Right cardiac atrium (tissue), 5 donors: ENCODE data around the gene ELAVL4. TPM values are rescaled to one million over a fixed set of nuclear protein-coding genes. Genes with fewer than 3 reads are reported as not detected.
A peak's percentile ranks its signal among the peaks of the same experiment; 100 is the strongest.

Experiments used
- ATAC-seq, 2 donors: fragments of 200-7000 bp; cut with Tn5 transposase; one replicate each; pipeline versions ENCODE4 v1.8.0 to v1.9.1; 2020; ENCODE audit warnings: moderate library complexity in 2 of 2, mild to moderate bottlenecking in 1 of 2
- DNase-seq, 3 donors: peaks; one replicate each; pipeline ENCODE4 v3.0.0-alpha.2; 2020
- H3K27ac ChIP-seq: one replicate; pipeline ENCODE4 v1.5.1; 2013; ENCODE audit warnings: mild to moderate bottlenecking, low read length, control low read depth, moderate library complexity
- H3K27me3 ChIP-seq: one replicate; pipeline ENCODE4 v1.6.1; 2013; ENCODE audit not compliant: control insufficient read depth, insufficient read depth
- H3K4me1 ChIP-seq: one replicate; pipeline ENCODE4 v1.6.1; 2013; ENCODE audit warnings: low read length; ENCODE audit not compliant: control insufficient read depth, insufficient read depth
- H3K4me3 ChIP-seq: one replicate; pipeline ENCODE4 v1.5.1; 2013; ENCODE audit warnings: low read length, control low read depth
- H3K9me3 ChIP-seq: one replicate; pipeline ENCODE4 v1.6.1; 2013; ENCODE audit warnings: low read length; ENCODE audit not compliant: control insufficient read depth
- WGBS: extraction: QIAGEN DNeasy Blood & Tissue Kit; methylation state at CpG from one replicate; pipeline ENCODE4 v1.1.7; 2013; 5-methylcytosine and 5-hydroxymethylcytosine counted together
- intact Hi-C, 4 donors: fragments of 100-400 bp; cut with DNase I; formaldehyde crosslinking; loops; one replicate each; pipeline versions ENCODE4 v1.11.0 to v1.14.0; 2022 to 2023
- polyA plus RNA-seq: library from polyadenylated mRNA; stranded (reverse); fragments of 200-250 nt; gene quantifications from one replicate; pipeline ENCODE4 v1.2.3, GENCODE V29; 2013
- total RNA-seq, 4 donors: library from RNA; stranded (reverse); fragmentation: NEBNext Ultra II Directional; extraction: Animal tissue kit (Norgen Biotek cat#: 25700); gene quantifications; one replicate each; pipeline ENCODE4 v1.2.1, GENCODE V29; 2021
- donor health status: healthy with polysubstance abuse.
- donor health status: DM: no; HTN: yes; CAD: no.
- donor health status: DM: no; HTN: no; CAD: no.
- donor health status: DM: no; HTN: yes; CAD: no; lungs with severe emphysema.
- donor health status: DM: yes; HTN: yes; CAD: no.

Gene ELAVL4
- total and polyA plus RNA-seq, 5 donors: 0.34 to 0.64 (median 0.41) TPM

DNA sequence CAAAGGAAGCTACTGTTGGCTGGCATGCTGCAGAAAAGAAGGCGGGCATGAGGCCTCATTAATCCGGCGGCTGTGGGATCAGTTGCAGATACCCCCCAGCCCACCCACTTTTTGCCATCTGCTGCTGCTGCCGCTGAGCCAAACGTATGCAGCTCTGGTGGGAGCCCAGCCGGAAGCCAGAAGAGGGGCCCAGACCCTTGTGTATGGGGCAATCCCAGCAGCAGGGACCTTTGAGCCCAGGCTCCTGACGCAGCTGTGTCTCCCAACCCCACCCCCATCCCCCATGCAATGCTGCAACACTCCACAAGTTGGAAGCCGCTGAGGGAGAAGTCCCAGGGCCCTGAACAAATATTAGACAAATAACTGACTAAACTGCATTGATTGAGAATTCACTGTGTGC lies 106.0 kb downstream of the ELAVL4 start:
- WGBS: 68% methylated on average over 8 of the region's 8 CpGs
- ATAC-seq (no peak), DNase-seq (no peak)
- no peak overlapping the region for H3K27ac ChIP-seq
- no peak overlapping the region for H3K4me3 ChIP-seq
- no peaks in the 10 kb centered on the region for H3K9me3 ChIP-seq
- no peaks in the 10 kb centered on the region for H3K4me1 ChIP-seq
- intact Hi-C loops: no loop called here
- H3K27me3 ChIP-seq: no peaks in the 10 kb centered on the region

DNA sequence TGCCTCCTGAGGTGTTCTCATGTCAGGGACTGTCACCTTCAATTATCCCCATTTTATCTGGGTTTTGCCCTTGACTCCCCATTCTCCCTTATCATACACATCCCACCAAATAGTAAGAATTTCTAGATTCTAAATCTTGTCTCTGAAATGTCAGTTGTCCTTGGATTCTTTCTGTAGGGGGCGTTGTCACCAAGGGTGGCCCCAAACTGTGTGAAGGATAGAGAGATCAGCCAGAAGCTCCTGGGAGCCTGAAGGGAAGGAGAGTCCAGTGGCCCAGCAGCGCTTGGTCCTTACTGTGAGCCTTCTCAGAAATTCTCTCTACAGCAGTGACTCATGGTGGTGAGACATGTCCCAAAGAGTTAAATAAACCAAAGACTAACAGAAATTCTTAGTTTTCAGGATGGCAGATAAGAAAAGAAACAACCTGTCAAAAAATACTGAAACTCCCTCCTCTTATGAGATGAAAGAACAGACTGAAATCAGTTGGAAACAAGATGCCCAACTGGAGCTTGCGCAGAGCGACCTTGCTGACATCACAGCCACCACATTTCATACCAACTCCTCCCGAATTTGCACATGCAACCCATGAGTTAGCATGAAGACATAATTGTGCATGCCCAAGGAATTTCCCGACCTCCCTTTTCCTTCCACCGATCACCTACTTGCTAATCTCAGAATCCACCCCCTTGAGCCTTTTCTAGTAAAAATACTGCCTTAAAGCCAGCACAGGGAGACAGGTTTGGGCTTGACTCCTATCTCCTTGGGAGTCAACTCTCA lies 109.8 kb downstream of the ELAVL4 start:
- Histone ChIP-seq H3K9me3 (no peaks in the 10 kb centered on the region), H3K27me3 (no peaks in the 10 kb centered on the region), H3K4me1 (no peaks in the 10 kb centered on the region), H3K27ac (no peak overlapping the region), H3K4me3 (no peak overlapping the region)
- 80% methylated on average over 7 of the region's 7 CpGs for WGBS
- DNase-seq (no peak), ATAC-seq (no peak)
- intact Hi-C loops: no loop called here

DNA sequence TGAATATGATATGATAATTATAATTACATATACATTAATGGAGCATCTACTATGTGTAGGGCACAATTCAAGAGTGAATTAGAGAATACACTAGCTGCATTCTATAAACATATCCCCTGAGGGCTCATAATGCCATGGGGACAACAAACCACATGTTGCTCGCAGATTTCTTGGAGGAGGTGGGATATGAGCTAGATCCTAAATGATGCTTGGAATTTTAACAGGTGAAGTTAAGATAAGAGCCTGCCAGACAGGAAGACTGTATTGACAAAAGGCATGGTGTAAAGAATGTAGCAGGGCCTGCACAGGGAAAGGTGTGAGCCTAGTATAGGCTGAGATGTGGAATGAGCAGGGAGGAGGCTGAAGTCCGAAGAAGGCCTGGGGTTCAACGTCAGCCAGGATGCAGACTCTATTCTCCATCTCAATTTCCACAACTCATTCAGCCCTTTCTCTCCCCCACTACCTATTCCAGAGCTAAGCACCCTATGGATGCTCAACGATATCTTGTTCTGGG lies 120.2 kb downstream of the ELAVL4 start:
- no peak overlapping the region for H3K4me3 ChIP-seq
- 71% methylated on average over 4 of the region's 4 CpGs for WGBS
- H3K9me3 ChIP-seq: peaks cover 2% of the 10 kb centered on the region
- H3K27me3 ChIP-seq: no peaks in the 10 kb centered on the region
- no peaks in the 10 kb centered on the region for H3K4me1 ChIP-seq
- no peak for ATAC-seq
- no peak for DNase-seq
- intact Hi-C loops: no loop called here
- no peak overlapping the region for H3K27ac ChIP-seq

DNA sequence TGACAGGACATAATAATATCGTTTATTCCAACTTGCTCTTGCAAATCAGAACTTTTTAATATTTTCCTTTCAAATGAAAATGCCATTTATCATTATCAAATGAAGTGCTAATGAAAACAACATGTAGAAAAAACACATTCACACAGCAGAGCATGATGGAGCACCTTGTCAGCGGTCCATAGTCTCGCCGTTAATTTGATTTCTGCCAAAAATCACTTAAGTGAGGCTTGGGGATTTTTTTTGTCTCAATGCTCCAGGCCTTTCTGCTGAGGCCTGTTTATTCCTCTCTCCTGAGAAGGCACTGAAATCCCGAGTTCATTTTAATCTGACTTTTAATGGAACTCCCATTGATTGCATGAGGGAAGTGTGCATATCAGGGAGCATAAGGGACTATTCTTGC lies 122.5 kb downstream of the ELAVL4 start:
- Histone ChIP-seq H3K9me3 (no peaks in the 10 kb centered on the region), H3K4me1 (no peaks in the 10 kb centered on the region), H3K27me3 (no peaks in the 10 kb centered on the region), H3K4me3 (no peak overlapping the region), H3K27ac (no peak overlapping the region)
- intact Hi-C loops: no loop called here
- 48% methylated on average over 5 of the region's 5 CpGs for WGBS
- ATAC-seq (no peak), DNase-seq (peak in 1 of 3 donors; percentile 29)

DNA sequence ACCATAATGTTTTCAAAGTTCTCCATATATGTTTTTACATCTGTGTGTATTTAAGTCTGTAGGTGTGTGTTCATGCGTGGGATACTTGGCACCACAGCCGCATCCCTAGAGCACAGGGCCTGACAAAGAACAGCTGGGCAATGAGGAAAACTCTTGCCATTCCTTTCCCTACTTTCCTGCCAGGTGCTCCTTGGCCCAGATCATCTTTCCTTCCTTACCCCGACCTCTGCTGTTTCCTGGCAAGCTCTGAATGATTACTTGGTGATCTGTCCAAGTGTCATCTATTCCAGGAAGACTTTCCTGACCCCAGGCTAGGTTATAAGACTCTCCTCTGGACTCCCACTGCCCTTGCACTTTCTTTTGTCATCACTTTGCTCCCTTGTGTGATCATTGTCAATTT lies 123.6 kb downstream of the ELAVL4 start:
- Histone ChIP-seq H3K4me3 (no peak overlapping the region), H3K4me1 (no peaks in the 10 kb centered on the region), H3K27ac (no peak overlapping the region), H3K27me3 (no peaks in the 10 kb centered on the region), H3K9me3 (no peaks in the 10 kb centered on the region)
- no peak for DNase-seq
- intact Hi-C loops: no loop called here
- ATAC-seq: no peak
- WGBS: 51% methylated on average over 3 of the region's 3 CpGs

DNA sequence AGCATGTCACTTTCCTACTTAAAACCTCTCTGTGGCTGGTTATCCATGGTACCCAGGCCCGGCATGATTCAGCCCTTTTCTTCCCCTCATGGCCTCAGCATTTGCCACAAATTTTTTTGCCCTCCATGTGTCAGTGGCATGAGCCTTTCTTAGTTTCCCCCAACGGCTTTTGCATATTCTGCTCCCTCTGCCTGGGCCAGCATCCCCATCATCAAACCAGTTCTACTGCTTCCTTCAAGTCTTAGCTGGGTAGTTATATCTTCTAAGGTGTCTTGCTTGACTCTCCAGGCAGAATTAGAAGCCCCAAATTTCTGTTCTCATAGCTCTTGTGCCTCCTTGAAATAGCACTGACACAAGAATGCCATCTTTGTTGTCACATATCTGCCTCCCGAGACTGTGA lies 127.9 kb downstream of the ELAVL4 start:
- no peak overlapping the region for H3K4me3 ChIP-seq
- no peak for DNase-seq
- no peak for ATAC-seq
- intact Hi-C loops: no loop called here
- no peaks in the 10 kb centered on the region for H3K9me3 ChIP-seq
- 65% methylated on average over 3 of the region's 3 CpGs for WGBS
- H3K4me1 ChIP-seq: no peaks in the 10 kb centered on the region
- H3K27me3 ChIP-seq: no peaks in the 10 kb centered on the region
- H3K27ac ChIP-seq: no peak overlapping the region

DNA sequence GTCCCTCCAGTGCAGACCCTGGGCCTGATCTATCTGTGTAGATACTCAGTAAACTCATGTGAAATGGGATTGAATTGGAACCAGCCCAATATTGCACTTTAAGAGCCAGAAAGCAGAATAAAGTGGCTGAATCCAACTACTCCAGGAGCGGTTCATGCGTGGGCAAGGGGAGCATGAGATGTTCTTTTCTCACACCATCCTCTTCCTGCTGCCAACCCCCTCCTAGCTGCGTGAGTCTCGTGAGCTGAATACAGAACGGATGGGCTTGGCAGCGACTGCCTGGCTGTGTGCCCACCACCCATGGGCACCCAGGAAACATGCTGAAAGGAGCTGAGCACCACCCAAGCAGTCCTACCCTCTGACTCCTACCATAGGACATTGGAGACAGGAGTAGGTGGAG lies 128.3 kb downstream of the ELAVL4 start:
- H3K4me3 ChIP-seq: no peak overlapping the region
- no peak for ATAC-seq
- no peaks in the 10 kb centered on the region for H3K27me3 ChIP-seq
- no peak overlapping the region for H3K27ac ChIP-seq
- H3K9me3 ChIP-seq: no peaks in the 10 kb centered on the region
- no peaks in the 10 kb centered on the region for H3K4me1 ChIP-seq
- intact Hi-C loops: no loop called here
- DNase-seq: no peak
- WGBS: 83% methylated on average over 6 of the region's 6 CpGs

DNA sequence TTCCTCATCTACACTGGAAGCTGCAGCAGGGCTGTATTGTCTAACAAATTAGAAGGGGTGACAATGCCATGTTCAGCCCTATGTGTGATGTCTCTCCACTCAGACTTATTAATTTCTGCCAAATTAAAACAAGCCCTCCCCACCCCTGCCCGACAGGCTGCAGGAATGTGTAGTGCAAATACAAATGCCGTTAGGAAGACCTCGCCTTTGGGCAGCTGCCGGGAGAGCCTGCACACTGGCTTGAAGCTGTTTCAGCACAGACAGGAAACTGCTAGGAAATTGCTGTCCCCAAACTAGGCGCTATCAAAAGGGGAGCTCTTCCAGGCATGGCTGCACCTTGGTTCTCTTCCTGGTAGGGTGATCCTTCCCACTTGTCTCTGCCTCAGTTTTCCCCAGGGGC lies 135.2 kb downstream of the ELAVL4 start:
- Histone ChIP-seq H3K9me3 (no peaks in the 10 kb centered on the region), H3K4me3 (no peak overlapping the region), H3K27ac (no peak overlapping the region), H3K4me1 (no peaks in the 10 kb centered on the region), H3K27me3 (no peaks in the 10 kb centered on the region)
- ATAC-seq: no peak
- intact Hi-C loops: no loop called here
- WGBS: 47% methylated on average over 5 of the region's 5 CpGs
- no peak for DNase-seq

DNA sequence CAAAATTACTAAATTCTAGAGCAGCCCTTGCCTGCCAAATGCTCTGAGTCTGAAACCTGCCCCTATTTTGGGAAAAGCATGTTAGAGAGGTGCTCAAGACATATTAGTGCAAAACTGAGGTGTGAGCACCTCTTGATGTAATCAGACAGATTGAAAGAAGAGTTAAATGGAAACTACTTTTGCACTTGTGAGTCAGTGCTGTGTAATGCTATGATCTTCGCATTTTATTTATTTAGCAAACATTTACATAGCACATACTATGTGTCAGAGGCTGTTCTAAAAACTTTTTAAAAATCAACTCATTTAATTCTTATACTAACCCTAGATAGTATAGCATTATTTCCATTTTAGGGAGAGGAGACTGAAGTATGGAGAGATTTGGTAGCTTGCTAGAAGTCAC lies 138.1 kb downstream of the ELAVL4 start:
- DNase-seq (no peak), ATAC-seq (no peak)
- Histone ChIP-seq H3K4me3 (no peak overlapping the region), H3K27ac (no peak overlapping the region), H3K27me3 (no peaks in the 10 kb centered on the region), H3K9me3 (no peaks in the 10 kb centered on the region), H3K4me1 (no peaks in the 10 kb centered on the region)
- intact Hi-C loops: no loop called here
- WGBS: 83% methylated on average over 1 of the region's 1 CpG

DNA sequence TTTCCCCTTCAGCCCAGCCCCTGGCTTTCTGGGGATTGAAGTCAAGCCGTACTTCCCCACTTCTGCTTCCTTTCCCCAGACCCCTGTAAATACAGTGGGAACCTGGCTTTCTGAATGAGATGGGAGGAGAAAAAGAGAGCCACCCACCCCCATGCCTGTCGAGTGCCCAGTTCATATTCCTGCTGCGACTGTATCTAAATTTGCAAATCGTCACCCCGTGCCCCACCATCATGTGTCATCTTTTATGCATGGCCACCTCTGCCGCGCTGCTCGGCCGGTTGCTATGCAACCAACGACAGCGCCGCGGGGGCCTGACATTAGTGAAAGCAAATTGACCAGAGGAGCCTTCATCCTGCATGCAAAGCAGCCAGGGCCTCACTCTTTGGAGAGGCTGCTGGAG lies 143.0 kb downstream of the ELAVL4 start:
- 1% methylated on average over 13 of the region's 13 CpGs for WGBS
- no peak overlapping the region for H3K4me3 ChIP-seq
- no peak for ATAC-seq
- DNase-seq: no peak
- intact Hi-C loops: no loop called here
- H3K9me3 ChIP-seq: no peaks in the 10 kb centered on the region
- H3K27ac ChIP-seq: no peak overlapping the region
- H3K4me1 ChIP-seq: no peaks in the 10 kb centered on the region
- H3K27me3 ChIP-seq: no peaks in the 10 kb centered on the region

DNA sequence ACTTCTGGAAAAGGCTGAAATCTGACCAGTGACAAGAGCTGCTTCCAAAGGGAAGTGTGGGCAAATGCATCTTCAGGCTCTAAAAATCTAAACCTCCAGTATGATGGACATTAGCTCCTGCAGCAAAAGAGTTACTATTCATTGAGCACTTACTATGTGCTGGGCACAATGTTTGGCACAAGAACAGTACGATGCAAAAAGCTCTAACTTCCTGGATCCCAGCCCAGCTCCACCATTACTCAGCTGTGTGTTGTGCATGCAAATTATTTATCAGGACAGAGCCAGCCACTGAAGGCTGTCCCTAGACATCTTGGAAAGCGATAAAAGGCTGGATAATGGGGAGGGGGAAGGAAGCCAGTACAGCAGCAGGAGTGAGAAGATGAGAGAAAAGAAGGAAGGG lies 143.5 kb downstream of the ELAVL4 start:
- DNase-seq: no peak
- no peaks in the 10 kb centered on the region for H3K27me3 ChIP-seq
- ATAC-seq: no peak
- no peak overlapping the region for H3K4me3 ChIP-seq
- no peaks in the 10 kb centered on the region for H3K4me1 ChIP-seq
- H3K27ac ChIP-seq: no peak overlapping the region
- intact Hi-C loops: no loop called here
- 48% methylated on average over 2 of the region's 2 CpGs for WGBS
- H3K9me3 ChIP-seq: no peaks in the 10 kb centered on the region
